ENCODE results near the gene H6PD.
"Not testable (repeated sequence)": the region's sequence is repeated elsewhere in the genome, so short reads cannot be mapped to it uniquely, and the experiment has no call there.

Gene H6PD

GRCh38 chr1:9281071-9281827 is 46.7 kb downstream of the H6PD start:
- DNase-seq: no peak

GRCh38 chr1:9281908-9282695 is 47.5 kb downstream of the H6PD start:
- no peak for DNase-seq

- DNase-seq: no peak
Observed at GRCh38 chr1:9282696-9282955, 48.1 kb downstream of the H6PD start.

DNA sequence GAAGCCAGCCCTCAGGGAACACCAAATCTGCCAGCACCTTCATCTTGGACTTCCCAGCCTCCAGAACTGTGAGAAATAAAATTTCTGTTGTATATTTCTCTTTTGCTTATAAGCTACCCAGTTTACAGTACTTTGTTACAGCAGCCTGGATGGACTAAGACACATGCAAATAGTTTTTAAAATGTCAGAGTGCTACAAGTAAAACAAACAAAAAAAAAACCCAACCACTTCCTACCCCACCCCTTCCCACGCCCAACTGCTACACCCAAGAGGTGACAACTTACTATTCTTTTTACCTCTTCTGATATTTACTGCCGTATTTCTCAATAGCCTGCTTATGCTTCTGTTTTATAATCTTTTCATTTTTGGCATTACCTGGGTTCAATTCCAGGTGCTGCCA is 49.5 kb downstream of the H6PD start:
- no peak for DNase-seq

DNA sequence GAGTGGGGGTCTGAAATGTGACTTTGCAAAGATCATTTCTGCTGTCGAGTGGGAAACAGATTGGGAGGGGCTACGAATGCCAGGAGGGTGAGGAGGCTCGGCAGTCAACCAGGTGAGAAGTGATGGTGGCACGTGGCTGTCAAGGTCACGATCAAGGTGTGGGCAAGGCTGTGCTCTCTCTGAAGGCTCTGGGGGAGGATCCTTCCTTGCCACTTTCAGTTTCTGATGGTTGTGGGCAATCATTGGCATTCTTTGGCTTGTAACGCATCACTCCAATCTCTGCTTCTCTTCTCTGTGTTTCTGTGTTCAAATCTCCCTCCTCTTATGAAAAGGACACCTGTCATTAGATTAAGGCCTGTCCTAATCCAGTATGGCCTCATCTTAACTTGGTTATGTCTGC is 52.0 kb downstream of the H6PD start:
- DNase-seq: no peak

GRCh38 chr1:9289090-9289534 is 54.5 kb downstream of the H6PD start:
- peak; percentile 25 for DNase-seq

- no peak for DNase-seq
Observed at GRCh38 chr1:9289711-9290485, 55.3 kb downstream of the H6PD start.

DNA sequence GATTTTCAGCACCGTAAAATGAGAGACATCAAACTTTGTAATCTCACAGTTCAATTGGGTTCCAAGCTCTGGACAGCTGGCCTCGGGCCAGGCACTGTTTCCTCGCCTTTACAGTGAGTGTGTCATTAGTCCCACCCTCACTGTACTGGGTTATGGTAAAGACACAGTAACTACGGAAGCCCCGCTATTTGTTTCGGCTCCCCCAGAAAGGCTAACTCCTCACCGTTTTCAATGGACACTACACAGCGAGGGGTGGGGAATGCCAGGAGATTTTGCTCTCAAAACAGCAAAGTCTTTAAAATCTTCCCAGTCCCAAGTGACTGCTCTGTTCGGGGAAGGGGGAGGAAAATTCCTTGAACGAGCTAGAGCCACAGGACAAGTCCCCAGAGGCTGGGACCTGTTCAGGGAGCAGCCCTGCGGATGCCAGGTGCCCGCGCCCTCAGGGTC is 57.4 kb downstream of the H6PD start:
- DNase-seq: no peak

GRCh38 chr1:9292361-9293240 is 58.0 kb downstream of the H6PD start, which contains the start of gene SPSB1:
Gene SPSB1 (plus strand): TSS chr1:9292894. CDS start chr1:9355892, 62,998 bp downstream.
- peak; percentile 16 for DNase-seq

GRCh38 chr1:9293241-9293532 is 58.6 kb downstream of the H6PD start:
- no peak for DNase-seq

- no peak for DNase-seq
Observed at GRCh38 chr1:9293533-9294404, 59.2 kb downstream of the H6PD start.

- no peak for DNase-seq
Observed at GRCh38 chr1:9294405-9294773, 59.8 kb downstream of the H6PD start.

DNA sequence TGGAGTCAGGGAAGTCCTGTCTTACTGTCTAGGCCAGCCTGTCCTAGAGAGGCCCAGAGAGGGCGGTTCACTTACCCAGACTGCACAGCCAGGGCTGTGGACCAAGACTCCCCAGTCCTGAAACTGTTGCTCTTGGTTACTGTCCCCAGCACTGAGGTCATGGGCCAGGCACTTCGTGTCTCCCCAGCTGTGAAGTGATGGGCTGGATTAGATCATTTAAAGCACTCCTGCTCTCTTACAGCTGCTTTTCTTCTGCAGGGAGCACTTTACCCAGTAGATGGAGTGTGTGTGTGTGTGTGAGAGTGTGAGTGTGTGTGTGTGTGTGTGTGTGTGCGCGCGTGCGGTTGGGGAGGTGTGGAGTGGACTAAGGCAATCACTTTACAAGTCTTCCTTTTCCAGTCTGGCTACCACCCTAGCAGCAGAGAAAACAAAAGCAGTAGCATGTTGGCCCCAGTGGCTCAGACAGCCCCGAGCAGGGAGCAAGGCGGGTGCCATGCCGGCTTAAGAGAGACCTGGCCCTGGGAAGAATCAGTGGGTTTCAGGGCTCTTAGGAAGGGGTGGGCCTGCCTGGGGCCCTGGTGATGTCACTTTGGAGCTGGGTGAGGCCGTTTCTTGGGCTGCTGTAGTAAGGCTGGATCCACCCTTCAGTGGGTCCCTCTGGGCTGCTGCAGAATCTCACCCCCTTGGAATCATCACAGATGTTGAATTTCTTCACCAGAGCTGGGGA is 60.5 kb downstream of the H6PD start:
- DNase-seq: no peak

- no peak for DNase-seq
Observed at GRCh38 chr1:9295884-9296283, 61.3 kb downstream of the H6PD start.

DNA sequence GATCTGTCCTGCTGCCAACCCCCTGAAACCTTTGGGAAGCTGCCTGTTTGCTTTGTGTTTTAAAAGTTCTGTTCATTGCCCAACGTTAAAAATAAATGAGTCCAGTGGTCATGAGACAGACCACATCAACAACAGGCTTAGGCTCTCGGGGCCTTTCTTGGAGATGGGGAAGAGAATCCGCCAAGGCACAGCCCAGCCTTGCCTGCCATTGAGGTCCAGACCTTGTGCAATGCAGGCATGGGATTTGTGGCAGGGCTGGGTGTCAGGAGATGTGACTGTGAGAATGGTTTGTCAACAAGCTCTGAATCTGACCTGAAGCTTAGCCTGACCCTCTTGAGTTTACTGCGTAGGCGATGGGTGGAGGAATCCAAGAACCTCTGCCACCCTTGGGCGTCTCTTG is 62.3 kb downstream of the H6PD start:
- no peak for DNase-seq

- DNase-seq: no peak
Observed at GRCh38 chr1:9297831-9298230, 63.3 kb downstream of the H6PD start.

- DNase-seq: no peak
Observed at GRCh38 chr1:9298282-9298681, 63.7 kb downstream of the H6PD start.

DNA sequence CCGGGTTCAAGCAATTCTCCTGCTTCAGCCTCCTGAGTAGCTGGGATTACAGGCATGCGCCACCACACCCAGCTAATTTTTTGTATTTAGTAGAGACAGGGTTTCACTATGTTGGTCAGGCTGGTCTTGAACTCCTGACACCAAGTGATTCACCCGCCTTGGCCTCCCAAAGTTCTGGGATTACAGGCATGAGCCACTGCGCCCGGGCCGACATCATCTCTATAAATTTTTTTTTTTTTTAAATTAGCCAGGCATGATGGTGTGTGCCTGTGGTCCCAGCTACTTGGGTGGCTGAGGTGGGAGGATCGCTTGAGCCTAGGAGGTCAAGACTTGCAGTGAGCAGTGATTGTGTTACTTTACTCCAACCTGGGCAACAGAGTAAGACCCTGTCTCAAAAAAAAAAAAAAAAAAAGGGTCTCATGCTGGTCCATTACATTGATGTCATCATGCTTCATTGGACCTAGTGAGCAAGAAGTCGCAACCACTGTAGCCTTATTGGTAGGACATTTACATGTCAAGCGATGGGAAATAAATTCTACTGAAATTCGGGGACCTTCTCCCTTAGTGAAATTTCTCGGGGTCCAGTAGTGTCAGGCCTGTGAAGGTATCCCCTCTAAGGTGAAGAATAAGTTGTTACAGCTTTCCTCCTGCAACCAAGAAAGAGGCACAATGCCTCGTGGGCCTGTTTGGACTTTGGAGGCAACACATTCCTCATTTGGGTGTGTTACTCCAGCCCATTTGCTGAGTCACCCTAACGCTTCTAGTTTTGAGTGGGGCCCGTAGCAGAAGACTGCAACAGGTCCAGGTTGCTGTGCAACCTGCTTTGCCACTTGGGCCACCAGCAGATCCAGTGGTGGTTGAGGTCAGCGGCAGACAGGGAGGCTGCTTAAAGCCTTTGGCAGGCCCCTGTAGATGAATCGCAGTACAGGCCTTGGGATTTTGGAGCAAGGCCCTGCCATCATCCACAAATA is 65.3 kb downstream of the H6PD start:
- not testable (repeated sequence) for DNase-seq

DNA sequence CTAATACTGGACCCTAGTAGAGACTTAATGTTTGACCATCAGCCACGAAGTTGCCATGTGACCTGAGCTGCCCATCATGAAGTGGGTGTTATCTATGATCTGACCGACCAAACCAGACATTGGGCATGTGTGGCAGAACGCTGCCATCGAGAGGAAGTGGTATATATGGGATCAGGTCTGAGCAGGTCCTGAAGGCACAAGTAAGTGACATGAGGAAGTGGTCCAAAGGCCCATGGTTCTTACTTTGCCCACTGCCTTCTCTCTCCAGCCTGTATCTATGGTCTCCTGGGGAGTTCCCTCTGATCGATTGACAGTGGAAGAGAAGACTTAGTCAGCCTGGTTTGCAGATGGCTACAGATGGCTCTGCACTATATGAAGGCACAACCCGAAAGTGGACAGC is 66.0 kb downstream of the H6PD start:
- DNase-seq: no peak
